Adipocyte (in vitro differentiated cells): ENCODE data around the gene GPR161.
"Not testable (repeated sequence)": the region's sequence is repeated elsewhere in the genome, so short reads cannot be mapped to it uniquely, and the experiment has no call there.

ENCODE experiments used
- DNase-seq: peaks from one replicate; pipeline ENCODE4 v3.0.0-alpha.2; 2015; ENCODE audit warnings: low read depth
- H3K27me3 ChIP-seq: replicated peaks from 2 replicates; pipeline ENCODE4 v1.7.0; 2013; ENCODE audit warnings: mild to moderate bottlenecking, low read length, moderate library complexity; ENCODE audit not compliant: control insufficient read depth, insufficient read depth
- H3K36me3 ChIP-seq: 2 replicates; pipeline ENCODE4 v1.7.0; 2013; ENCODE audit warnings: low read length, mild to moderate bottlenecking, moderate library complexity; ENCODE audit not compliant: control insufficient read depth, insufficient read depth, severe bottlenecking
- H3K4me1 ChIP-seq: 2 replicates; pipeline ENCODE4 v1.7.0; 2013; ENCODE audit warnings: mild to moderate bottlenecking, low read length, moderate library complexity; ENCODE audit not compliant: control insufficient read depth, insufficient read depth
- H3K4me3 ChIP-seq: 2 replicates; pipeline ENCODE4 v1.7.0; 2013; ENCODE audit warnings: mild to moderate bottlenecking, low read length, moderate library complexity
- H3K9ac ChIP-seq: 2 replicates; pipeline ENCODE4 v1.7.0; 2013; ENCODE audit warnings: mild to moderate bottlenecking, low read length, moderate library complexity
- H3K9me3 ChIP-seq: 2 replicates; pipeline ENCODE4 v1.7.0; 2013; ENCODE audit warnings: mild to moderate bottlenecking, low read length, moderate library complexity; ENCODE audit not compliant: control insufficient read depth

GPR161 gene

GRCh38 chr1:168164771-168165170, 28.0 kb upstream of the GPR161 start:
- Histone ChIP-seq H3K27me3 (no peaks in the 10 kb centered on the region), H3K4me1 (no peaks in the 10 kb centered on the region), H3K9me3 (peaks cover 9% of the 10 kb centered on the region), H3K4me3 (no peak overlapping the region), H3K36me3 (no peaks in the 10 kb centered on the region), H3K9ac (no peak overlapping the region)
- DNase-seq = no peak

GRCh38 chr1:168163670-168164069, 26.9 kb upstream of the GPR161 start:
- DNase-seq = no peak
- Histone ChIP-seq H3K9me3 (peaks cover 10% of the 10 kb centered on the region), H3K9ac (no peak overlapping the region), H3K4me3 (no peak overlapping the region), H3K4me1 (no peaks in the 10 kb centered on the region), H3K36me3 (no peaks in the 10 kb centered on the region), H3K27me3 (no peaks in the 10 kb centered on the region)

DNA sequence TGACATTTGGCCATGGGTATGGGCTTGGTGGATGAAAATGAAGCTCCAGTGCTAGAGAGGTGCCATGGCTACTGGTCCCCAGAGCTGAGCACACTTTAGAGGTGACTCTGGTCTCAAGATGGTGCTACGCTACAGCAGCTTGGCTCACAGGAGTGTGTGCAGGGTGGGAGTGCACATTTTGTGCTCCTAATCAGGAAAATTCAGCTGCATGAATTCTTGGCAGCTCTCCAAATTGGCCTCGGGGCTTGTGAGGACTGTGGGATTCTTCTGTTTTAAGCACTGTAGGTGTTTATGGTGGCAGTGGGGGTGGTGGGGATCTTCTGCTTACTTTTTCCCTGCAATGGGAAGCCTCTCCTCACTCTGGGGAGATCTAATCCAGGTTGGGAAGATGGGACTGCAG, 24.7 kb upstream of the GPR161 start:
- Histone ChIP-seq H3K4me3 (no peak overlapping the region), H3K9me3 (peaks cover 20% of the 10 kb centered on the region), H3K27me3 (no peaks in the 10 kb centered on the region), H3K9ac (no peak overlapping the region), H3K36me3 (no peaks in the 10 kb centered on the region), H3K4me1 (no peaks in the 10 kb centered on the region)
- no peak for DNase-seq

GRCh38 chr1:168159979-168160378, 23.2 kb upstream of the GPR161 start:
- H3K4me3 ChIP-seq = no peak overlapping the region
- H3K9me3 ChIP-seq = peaks cover 23% of the 10 kb centered on the region
- no peaks in the 10 kb centered on the region for H3K27me3 ChIP-seq
- H3K9ac ChIP-seq = no peak overlapping the region
- no peaks in the 10 kb centered on the region for H3K4me1 ChIP-seq
- DNase-seq = no peak
- H3K36me3 ChIP-seq = no peaks in the 10 kb centered on the region

- Histone ChIP-seq H3K27me3 (no peaks in the 10 kb centered on the region), H3K4me3 (no peak overlapping the region), H3K9me3 (peaks cover 23% of the 10 kb centered on the region), H3K36me3 (no peaks in the 10 kb centered on the region), H3K4me1 (no peaks in the 10 kb centered on the region), H3K9ac (no peak overlapping the region)
- no peak for DNase-seq
Observed at GRCh38 chr1:168159251-168159650, 22.5 kb upstream of the GPR161 start.

DNA sequence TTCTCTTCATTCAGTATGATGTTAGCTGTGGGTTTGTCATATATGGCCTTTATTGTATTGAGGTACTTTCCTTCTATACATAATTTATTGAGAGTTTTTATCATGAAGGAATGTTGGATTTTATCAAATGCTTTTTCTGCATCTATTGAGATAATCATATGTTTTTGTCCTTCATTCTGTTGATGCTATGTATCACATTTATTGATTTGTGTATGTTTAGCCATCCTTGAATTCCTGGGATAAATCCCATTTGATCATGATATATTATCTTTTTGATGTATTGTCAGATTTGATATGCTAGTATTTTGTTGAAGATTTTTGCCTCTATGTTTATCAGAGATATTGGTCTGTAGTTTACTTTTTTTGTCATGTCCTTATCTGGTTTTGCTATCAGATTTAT, 20.9 kb upstream of the GPR161 start:
- no peaks in the 10 kb centered on the region for H3K27me3 ChIP-seq
- H3K36me3 ChIP-seq = no peaks in the 10 kb centered on the region
- H3K4me1 ChIP-seq = no peaks in the 10 kb centered on the region
- DNase-seq = no peak
- H3K9me3 ChIP-seq = peaks cover 23% of the 10 kb centered on the region
- H3K9ac ChIP-seq = no peak overlapping the region
- no peak overlapping the region for H3K4me3 ChIP-seq

- DNase-seq = no peak
- H3K9me3 ChIP-seq = peaks cover 23% of the 10 kb centered on the region
- H3K9ac ChIP-seq = no peak overlapping the region
- H3K4me1 ChIP-seq = no peaks in the 10 kb centered on the region
- H3K36me3 ChIP-seq = no peaks in the 10 kb centered on the region
- no peaks in the 10 kb centered on the region for H3K27me3 ChIP-seq
- no peak overlapping the region for H3K4me3 ChIP-seq
Observed at GRCh38 chr1:168155910-168156309, 19.2 kb upstream of the GPR161 start.

GRCh38 chr1:168154707-168155106, 18.0 kb upstream of the GPR161 start:
- not testable (repeated sequence) for DNase-seq, H3K9ac ChIP-seq, H3K4me3 ChIP-seq, H3K27me3 ChIP-seq, H3K4me1 ChIP-seq, H3K36me3 ChIP-seq
- H3K9me3 ChIP-seq = peaks cover 13% of the 10 kb centered on the region

- no peak for DNase-seq
- Histone ChIP-seq H3K27me3 (no peaks in the 10 kb centered on the region), H3K4me3 (no peak overlapping the region), H3K4me1 (no peaks in the 10 kb centered on the region), H3K9me3 (peaks cover 3% of the 10 kb centered on the region), H3K9ac (no peak overlapping the region), H3K36me3 (no peaks in the 10 kb centered on the region)
Observed at GRCh38 chr1:168151935-168152334, 15.2 kb upstream of the GPR161 start.

DNA sequence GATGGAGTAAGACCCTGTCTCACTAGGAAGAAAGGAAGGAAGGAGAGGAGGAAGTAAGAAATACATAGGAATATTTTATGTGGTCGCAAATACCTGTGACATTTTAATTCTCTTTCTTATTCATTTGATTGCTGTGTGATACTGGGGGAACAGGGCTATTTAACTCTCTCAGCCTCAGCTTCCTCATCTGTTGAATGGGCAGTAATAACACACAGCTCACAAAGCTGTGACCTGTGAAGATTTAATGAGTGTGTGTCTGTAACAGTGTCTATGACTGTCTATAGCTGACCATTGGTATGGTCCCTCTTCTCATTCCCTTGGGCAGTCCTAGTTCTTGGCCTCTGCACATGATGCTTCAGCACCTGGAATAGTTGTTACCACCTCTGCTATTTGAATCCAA, 13.6 kb upstream of the GPR161 start:
- Histone ChIP-seq H3K36me3 (no peaks in the 10 kb centered on the region), H3K27me3 (no peaks in the 10 kb centered on the region), H3K4me1 (no peaks in the 10 kb centered on the region), H3K9ac (no peak overlapping the region), H3K9me3 (no peaks in the 10 kb centered on the region), H3K4me3 (no peak overlapping the region)
- DNase-seq = no peak

GRCh38 chr1:168148916-168149315, 12.2 kb upstream of the GPR161 start:
- Histone ChIP-seq H3K36me3 (no peaks in the 10 kb centered on the region), H3K27me3 (no peaks in the 10 kb centered on the region), H3K9me3 (no peaks in the 10 kb centered on the region), H3K9ac (no peak overlapping the region), H3K4me1 (no peaks in the 10 kb centered on the region), H3K4me3 (no peak overlapping the region)
- DNase-seq = peak; percentile 7

GRCh38 chr1:168146626-168147025, 9.9 kb upstream of the GPR161 start:
- no peaks in the 10 kb centered on the region for H3K36me3 ChIP-seq
- no peak for DNase-seq
- no peak overlapping the region for H3K9ac ChIP-seq
- no peaks in the 10 kb centered on the region for H3K9me3 ChIP-seq
- H3K4me3 ChIP-seq = no peak overlapping the region
- no peaks in the 10 kb centered on the region for H3K27me3 ChIP-seq
- H3K4me1 ChIP-seq = no peaks in the 10 kb centered on the region
